GM21619 (cell line): ENCODE results near the gene TSPAN16.
"Not testable (repeated sequence)": the region's sequence is repeated elsewhere in the genome, so short reads cannot be mapped to it uniquely, and the experiment has no call there.

Experiments used
- ATAC-seq: cut with Tn5 transposase; IDR thresholded peaks from one replicate; pipeline ENCODE4 v1.9.1; 2021; ENCODE audit not compliant: unreplicated experiment

The TSPAN16 gene

DNA sequence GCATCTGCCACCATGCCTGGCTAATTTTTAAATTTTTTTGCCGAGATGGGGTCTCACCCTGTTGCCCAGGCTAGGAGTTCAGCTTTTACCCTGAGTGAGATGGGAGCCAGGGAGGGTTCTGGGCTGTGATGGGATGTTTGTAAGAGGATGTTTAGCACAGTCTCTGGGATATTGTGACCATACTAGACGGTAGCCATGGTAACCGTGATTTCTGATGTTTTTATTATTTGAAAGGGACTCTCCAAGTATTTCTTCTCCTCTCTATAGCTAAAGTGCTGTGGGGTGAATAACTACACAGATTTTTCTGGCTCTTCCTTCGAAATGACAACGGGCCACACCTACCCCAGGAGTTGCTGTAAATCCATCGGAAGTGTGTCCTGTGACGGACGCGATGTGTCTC lies 10.4 kb downstream of the TSPAN16 start:
- no peak for ATAC-seq

DNA sequence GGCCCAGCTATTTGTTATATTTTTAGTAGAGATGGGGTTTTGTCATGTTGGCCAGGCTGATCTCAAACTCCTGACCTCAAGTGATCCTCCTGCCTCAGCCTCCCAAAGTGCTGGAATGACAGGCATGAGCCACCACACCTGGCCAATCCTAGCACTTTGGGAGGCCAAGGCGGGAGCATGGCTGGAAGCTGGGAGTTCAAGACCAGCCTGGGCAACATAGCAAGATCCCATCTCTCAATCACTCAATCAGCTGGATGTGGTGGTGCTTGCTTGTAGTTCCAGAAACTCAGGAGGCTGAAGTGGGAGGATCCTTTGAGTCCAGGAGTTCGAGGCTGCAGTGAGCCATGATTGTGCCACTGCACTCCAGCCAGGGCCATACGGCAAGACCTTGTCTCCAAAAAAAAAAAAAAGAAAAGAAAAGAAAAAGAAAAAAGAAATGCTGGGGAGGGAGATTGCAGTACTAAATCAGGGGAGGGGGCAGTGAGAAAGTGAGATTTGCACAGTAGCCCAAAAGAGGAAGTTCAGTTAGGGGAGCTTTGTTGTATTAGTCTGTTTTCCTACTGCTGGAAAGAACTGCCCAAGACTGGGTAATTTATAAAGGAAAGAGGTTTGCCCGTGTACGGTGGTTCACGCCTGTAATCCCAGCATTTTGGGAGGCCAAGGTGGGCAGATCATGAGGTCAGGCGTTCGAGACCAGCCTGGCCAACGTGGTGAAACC lies 24.5 kb downstream of the TSPAN16 start:
- ATAC-seq = not testable (repeated sequence)

GRCh38 chr19:11321191-11322126 lies 25.5 kb downstream of the TSPAN16 start:
- ATAC-seq = no peak

- ATAC-seq = no peak
Measured at GRCh38 chr19:11322269-11323024, 26.5 kb downstream of the TSPAN16 start.

- no peak for ATAC-seq
Measured at GRCh38 chr19:11323601-11324078, 27.7 kb downstream of the TSPAN16 start.

- ATAC-seq = peak; percentile 62
Measured at GRCh38 chr19:11324079-11324661, 28.2 kb downstream of the TSPAN16 start.

DNA sequence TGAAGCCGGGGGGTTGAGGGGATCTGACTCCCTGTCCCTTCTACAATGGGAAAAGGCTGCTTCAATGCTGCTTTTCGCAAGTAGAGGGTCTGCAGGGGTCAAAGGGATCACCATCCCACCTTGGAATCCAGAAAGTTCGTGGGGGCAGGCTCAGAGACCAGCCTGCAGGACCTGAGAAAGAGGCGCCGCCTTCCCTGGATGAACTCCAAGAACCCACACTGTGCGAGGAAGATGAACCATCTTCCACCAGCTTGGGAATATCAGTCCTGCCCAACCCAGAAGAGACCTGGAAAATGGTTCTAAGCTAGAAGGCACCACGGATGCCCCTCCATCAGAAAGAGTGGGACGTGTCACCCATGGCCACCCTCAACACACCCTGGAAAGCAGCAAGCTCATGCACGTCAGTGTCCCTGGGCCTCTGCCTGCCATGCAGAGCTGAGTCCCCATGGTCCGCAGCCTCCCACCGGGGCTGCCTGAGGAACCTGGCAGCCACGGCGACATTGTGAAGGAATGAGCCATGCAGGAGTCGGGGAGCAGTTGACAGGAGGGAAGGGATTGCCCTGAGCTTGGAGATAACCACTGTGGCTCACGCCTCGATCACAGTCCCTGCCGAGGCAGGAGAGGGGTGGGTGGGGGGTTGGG lies 28.9 kb downstream of the TSPAN16 start:
- ATAC-seq = no peak

DNA sequence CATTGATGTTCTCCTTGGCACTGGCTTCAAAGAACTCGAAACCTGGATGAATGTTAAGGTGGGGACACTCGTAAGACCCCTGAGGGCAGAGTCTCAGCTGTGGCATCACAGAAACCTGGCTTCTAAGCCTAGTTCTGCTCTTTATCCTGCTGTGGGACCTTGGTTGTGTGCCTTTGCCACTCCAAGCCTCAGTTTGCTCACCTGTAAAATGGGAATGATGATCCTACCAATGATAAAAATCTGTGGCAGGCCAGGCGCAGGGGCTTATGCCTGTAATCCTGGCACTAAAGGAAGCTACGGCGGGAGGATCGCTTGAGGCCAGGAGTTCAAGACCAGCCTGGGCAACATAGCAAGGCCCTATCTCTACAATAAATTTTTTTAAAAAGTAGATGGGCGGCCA lies 29.6 kb downstream of the TSPAN16 start:
- ATAC-seq = no peak

DNA sequence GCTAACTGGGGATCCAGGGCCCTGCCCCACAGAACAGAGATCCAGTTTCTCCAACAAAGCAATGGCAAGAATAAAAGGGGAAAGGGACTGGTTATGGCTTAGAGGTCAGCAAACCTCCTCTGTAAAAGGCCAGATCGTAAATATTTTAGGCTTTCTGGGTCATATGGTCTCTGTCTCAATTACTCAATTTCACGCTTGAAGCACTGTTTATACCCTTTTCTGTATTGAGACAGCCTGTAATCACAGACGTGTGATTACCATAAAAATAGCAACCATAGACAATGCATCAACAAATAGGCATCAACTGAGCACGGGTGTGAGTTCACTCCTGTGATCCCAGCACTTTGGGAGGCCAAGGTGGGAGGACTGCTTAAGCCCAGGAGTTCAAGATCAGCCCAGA lies 34.2 kb downstream of the TSPAN16 start:
- no peak for ATAC-seq

GRCh38 chr19:11331502-11331901 lies 35.5 kb downstream of the TSPAN16 start:
- no peak for ATAC-seq

- ATAC-seq = no peak
Measured at GRCh38 chr19:11332822-11333221, 36.9 kb downstream of the TSPAN16 start.

DNA sequence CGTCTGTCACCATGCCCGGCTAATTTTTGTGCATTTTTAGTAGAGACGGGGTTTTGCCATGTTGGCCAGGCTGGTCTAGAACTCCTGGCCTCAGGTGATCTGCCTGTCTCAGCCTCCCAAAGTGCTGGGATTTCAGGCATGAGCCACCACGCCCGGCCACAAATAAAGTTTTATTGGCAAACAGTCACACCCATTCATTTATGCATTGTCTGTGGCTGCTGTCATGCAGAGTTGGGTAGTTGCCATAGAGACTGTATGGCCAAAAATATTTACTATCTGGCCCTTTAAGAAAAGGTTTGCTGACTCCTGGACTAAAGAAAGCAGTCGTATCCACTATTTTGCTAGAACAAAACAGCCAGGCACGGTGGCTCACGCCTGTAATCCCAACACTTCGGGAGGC lies 37.9 kb downstream of the TSPAN16 start:
- not testable (repeated sequence) for ATAC-seq

GRCh38 chr19:11335449-11336146 lies 39.6 kb downstream of the TSPAN16 start:
- ATAC-seq = no peak

DNA sequence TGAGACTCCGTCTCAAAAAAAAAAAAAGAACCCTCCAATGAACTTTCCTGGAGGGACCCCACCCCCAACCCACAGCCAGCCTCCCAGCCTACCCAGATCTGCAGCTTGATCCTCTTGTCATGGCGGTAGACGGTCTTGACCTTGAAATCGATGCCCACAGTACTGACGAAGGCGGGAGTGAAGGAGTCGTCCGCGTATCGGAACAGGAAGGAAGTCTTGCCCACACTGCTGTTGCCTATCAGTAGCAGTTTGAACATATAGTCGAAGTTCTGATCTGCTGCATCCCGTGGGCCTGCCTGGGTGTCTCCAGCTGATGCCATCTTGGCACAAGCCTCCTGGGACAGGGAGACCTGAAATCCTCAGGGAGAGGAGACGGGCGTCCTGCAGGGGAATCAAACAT lies 41.1 kb downstream of the TSPAN16 start:
- no peak for ATAC-seq

DNA sequence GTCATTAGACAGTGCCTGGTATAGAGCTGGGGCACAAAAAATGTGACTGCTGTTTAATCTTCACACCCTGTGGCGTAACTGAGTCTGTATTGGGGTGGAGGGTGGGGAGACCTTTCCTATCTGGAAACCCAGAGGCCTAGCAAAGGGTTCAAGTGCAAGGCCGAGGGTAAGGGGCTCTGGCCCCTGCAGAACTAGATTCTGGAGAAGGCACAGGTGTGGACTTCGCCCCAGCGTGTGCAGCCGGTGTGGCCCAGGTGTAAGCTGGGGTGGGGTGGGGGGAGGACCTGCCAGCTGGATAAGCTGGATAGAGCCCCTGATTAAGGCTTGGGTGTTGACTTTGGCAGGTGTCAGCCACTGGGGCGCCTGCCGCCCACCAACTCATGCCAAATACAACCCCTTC lies 42.2 kb downstream of the TSPAN16 start:
- no peak for ATAC-seq

GRCh38 chr19:11338569-11339253 lies 42.8 kb downstream of the TSPAN16 start:
- no peak for ATAC-seq

DNA sequence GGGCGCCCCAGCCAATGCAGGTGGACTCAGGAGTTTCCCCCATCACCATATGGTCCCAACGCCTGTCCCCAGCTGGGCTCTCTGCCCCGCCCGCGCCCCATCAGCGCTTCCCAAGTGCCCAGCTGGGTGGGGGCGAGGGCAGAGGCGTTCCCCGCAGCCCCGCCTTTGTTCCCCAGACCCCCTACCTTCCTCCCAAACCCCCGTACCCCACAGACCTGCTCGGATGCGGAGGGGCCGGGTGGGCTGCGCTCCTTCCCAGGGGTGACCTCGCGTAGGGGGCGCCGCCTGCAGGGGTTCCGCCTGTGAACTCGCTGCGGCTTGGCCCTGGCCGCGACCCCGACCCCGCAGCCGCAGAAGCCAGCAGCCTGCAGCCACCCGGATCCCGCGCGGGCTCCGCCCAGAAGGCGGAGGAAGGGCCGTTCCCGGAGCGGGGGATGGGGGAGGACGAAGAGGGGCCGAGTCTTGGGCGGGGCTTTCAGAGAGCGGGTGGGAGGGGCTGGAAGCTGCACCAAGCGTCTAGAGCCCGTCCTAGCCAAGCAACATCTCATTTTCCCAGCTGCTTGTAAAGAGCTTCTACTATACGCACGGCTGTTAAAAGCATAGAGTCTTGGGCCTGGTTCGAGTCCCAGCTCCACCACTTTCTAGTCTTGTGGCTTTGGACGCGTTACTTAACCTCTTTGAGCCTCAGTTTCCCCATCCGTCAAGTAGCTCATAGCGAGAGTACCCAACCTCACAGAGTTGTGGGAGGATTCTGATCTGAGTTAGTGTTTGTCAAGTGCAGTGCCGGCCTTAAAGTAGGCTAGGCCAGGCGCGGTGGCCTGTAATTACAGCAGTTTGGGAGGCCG lies 43.5 kb downstream of the TSPAN16 start, which contains the start of gene RAB3D:
TSS of gene RAB3D (minus strand) at position 404 of the 845 bp plus-strand sequence. CDS start 2,258 bp downstream, outside the sequence.
- ATAC-seq = no peak

DNA sequence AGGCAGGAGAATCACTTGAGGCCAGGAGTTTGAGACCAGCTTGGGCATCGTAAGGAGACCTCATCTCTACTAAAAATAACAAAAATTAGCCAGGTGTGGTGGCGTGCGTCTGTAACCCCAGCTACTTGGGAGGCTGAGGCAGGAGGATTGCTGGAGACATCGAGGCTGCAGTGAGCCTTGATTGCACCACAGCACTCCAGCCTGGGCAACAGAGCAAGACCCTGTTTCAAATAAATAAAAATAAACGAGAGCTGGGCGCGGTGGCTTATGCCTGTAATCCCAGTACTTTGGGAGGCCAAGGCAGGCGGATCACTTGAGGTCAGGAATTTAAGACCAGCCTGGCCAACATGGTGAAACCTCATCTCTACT lies 44.1 kb downstream of the TSPAN16 start:
- ATAC-seq = not testable (repeated sequence)
